Right atrium auricular region (tissue), 2 donors: ENCODE measurements around the gene BRCA2. TPM values are rescaled to one million over a fixed set of nuclear protein-coding genes. Genes with fewer than 3 reads are reported as not detected.
"Not testable (repeated sequence)": the region's sequence is repeated elsewhere in the genome, so short reads cannot be mapped to it uniquely, and the experiment has no call there.

ENCODE experiments used
- DNase-seq: peaks from one replicate; pipeline ENCODE4 v3.0.0-alpha.2; 2019; ENCODE audit warnings: low spot score
- H3K27ac ChIP-seq, 2 donors: fragments of 200-600 bp; sonication (generic); 1 replicate in 1 of 2; 2 replicates in 1 of 2; pipeline ENCODE4 v1.5.1; 2016 to 2019
- H3K27me3 ChIP-seq, 2 donors: fragments of 200-600 bp; sonication (generic); one replicate each; pipeline versions ENCODE4 v1.5.1 to v1.6.0; 2017 to 2019
- H3K36me3 ChIP-seq: fragments of 200-600 bp; sonication (generic); one replicate; pipeline ENCODE4 v1.5.1; 2016
- H3K4me1 ChIP-seq, 2 donors: fragments of 200-600 bp; sonication (generic); one replicate each; pipeline versions ENCODE4 v1.5.1 to v1.6.0; 2017 to 2019
- H3K4me3 ChIP-seq, 2 donors: fragments of 200-600 bp; sonication (generic); 1 replicate in 1 of 2; 2 replicates in 1 of 2; pipeline ENCODE4 v1.5.1; 2017 to 2019; ENCODE audit warnings: mild to moderate bottlenecking in 1 of 2, moderate library complexity in 1 of 2
- H3K9me3 ChIP-seq, 2 donors: fragments of 200-600 bp; sonication (generic); one replicate each; pipeline ENCODE4 v1.5.1; 2019
- total RNA-seq, 2 donors: library from RNA; depleted of rRNA; stranded (reverse); fragments of >200 nt; gene quantifications; one replicate each; pipeline ENCODE4 v1.1.0, GENCODE V29; 2016
- TF ChIP-seq, protein P1 (sequence below), 2 donors: fragments of 200-600 bp; sonication (generic); IDR thresholded peaks; one replicate each; pipeline ENCODE4 v1.5.1; 2019; ENCODE audit warnings: antibody characterized with exemption in 2 of 2

The BRCA2 gene
- total RNA-seq, 2 donors from 2014 or later, result 0.15 to 0.24 TPM

- no peak for DNase-seq
- Histone ChIP-seq H3K4me3 (no peak overlapping the region), H3K27ac (no peak overlapping the region), H3K27me3 (no peaks in the 10 kb centered on the region), H3K4me1 (no peaks in the 10 kb centered on the region), H3K9me3 (no peaks in the 10 kb centered on the region), H3K36me3 (no peaks in the 10 kb centered on the region)
- TF ChIP-seq, protein P1, sequence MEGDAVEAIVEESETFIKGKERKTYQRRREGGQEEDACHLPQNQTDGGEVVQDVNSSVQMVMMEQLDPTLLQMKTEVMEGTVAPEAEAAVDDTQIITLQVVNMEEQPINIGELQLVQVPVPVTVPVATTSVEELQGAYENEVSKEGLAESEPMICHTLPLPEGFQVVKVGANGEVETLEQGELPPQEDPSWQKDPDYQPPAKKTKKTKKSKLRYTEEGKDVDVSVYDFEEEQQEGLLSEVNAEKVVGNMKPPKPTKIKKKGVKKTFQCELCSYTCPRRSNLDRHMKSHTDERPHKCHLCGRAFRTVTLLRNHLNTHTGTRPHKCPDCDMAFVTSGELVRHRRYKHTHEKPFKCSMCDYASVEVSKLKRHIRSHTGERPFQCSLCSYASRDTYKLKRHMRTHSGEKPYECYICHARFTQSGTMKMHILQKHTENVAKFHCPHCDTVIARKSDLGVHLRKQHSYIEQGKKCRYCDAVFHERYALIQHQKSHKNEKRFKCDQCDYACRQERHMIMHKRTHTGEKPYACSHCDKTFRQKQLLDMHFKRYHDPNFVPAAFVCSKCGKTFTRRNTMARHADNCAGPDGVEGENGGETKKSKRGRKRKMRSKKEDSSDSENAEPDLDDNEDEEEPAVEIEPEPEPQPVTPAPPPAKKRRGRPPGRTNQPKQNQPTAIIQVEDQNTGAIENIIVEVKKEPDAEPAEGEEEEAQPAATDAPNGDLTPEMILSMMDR (IDR thresholded peaks at IDR 0.05), result no peak
These were observed 38.7 kb downstream of the BRCA2 start for GRCh38 chr13:32354040-32354439.

DNA sequence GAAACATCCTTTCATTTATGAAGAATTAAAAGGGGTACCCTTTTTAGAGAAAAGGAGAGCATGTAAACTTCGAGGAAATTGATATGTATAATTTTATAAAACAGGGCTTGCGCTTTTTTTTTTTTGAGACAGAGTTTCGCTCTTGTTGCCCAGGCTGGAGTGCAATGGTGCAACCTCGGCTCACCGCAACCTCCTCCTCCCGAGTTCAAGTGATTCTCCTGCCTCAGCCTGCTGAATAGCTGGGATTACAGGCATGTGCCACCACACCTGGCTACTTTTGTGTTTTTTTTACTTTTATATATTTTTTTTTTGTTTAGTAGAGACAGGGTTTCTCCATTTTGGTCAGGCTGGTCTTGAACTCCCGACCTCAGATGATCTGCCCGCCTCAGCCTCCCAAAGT is 40.6 kb downstream of the BRCA2 start:
- not testable (repeated sequence) for DNase-seq, H3K27ac ChIP-seq, H3K4me3 ChIP-seq, H3K4me1 ChIP-seq, H3K9me3 ChIP-seq, H3K27me3 ChIP-seq, H3K36me3 ChIP-seq

DNA sequence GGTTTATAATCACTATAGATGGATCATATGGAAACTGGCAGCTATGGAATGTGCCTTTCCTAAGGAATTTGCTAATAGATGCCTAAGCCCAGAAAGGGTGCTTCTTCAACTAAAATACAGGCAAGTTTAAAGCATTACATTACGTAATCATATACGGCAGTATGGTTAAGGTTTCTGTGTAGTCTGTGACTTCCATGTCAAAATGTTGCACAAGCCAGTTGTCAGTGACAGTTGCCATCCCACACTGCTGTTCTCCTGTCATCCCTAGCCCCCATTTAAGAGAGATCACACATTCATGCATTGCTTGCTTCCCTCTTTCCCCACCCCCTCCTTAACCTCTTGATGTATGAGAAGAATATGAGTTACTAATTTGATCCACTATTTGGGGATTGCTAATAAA is 47.3 kb downstream of the BRCA2 start:
- DNase-seq, result no peak
- no peak overlapping the region for H3K27ac ChIP-seq
- H3K36me3 ChIP-seq, result no peaks in the 10 kb centered on the region
- no peaks in the 10 kb centered on the region for H3K9me3 ChIP-seq
- TF ChIP-seq, protein P1 (IDR thresholded peaks at IDR 0.05), result no peak
- no peak overlapping the region for H3K4me3 ChIP-seq
- H3K27me3 ChIP-seq, result no peaks in the 10 kb centered on the region
- no peaks in the 10 kb centered on the region for H3K4me1 ChIP-seq

DNA sequence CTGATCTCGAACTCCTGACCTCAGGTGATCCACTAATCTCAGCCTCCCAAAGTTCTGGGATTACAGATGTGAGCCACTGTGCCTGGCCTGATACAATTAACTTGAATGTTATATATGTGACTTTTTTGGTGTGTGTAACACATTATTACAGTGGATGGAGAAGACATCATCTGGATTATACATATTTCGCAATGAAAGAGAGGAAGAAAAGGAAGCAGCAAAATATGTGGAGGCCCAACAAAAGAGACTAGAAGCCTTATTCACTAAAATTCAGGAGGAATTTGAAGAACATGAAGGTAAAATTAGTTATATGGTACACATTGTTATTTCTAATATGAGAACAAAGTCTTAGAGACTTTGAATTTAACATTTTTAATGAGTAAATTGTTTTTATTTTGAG is 55.5 kb downstream of the BRCA2 start:
- Histone ChIP-seq H3K27ac (no peak overlapping the region), H3K4me3 (no peak overlapping the region), H3K9me3 (no peaks in the 10 kb centered on the region), H3K4me1 (no peaks in the 10 kb centered on the region), H3K36me3 (no peaks in the 10 kb centered on the region), H3K27me3 (no peaks in the 10 kb centered on the region)
- no peak for DNase-seq
- TF ChIP-seq, protein P1 (IDR thresholded peaks at IDR 0.05), result no peak

GRCh38 chr13:32376642-32377415 is 61.5 kb downstream of the BRCA2 start:
- no peaks in the 10 kb centered on the region for H3K36me3 ChIP-seq
- H3K4me1 ChIP-seq, result no peaks in the 10 kb centered on the region
- H3K9me3 ChIP-seq, result no peaks in the 10 kb centered on the region
- no peak overlapping the region for H3K4me3 ChIP-seq
- TF ChIP-seq, protein P1 (IDR thresholded peaks at IDR 0.05), result no peak
- no peaks in the 10 kb centered on the region for H3K27me3 ChIP-seq
- no peak for DNase-seq
- no peak overlapping the region for H3K27ac ChIP-seq

DNA sequence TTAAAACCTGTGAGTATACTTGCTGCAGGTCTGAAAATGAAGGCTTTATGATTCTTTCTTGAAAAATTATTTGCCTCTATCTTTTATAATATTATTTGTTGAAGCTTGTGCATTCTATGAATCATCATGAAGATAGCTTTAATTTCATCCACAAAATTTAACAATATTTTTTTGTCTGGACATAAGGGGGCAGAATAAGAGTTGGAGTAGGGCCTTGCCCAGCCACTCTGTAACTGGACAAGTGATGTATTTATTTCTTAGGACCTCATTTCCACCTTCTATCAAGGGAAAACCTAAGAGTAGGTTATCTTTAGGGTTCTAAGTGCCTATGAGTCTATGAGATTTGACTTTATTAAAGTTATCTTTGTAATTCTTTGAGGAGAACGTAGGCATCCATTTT is 62.7 kb downstream of the BRCA2 start:
- no peaks in the 10 kb centered on the region for H3K27me3 ChIP-seq
- TF ChIP-seq, protein P1 (IDR thresholded peaks at IDR 0.05), result no peak
- no peak overlapping the region for H3K4me3 ChIP-seq
- no peak overlapping the region for H3K27ac ChIP-seq
- H3K9me3 ChIP-seq, result no peaks in the 10 kb centered on the region
- no peak for DNase-seq
- H3K36me3 ChIP-seq, result no peaks in the 10 kb centered on the region
- no peaks in the 10 kb centered on the region for H3K4me1 ChIP-seq
